ENCODE measurements around the gene LRRC4.

Gene LRRC4

GRCh38 chr7:127979728-127980126 is 51.5 kb downstream of the LRRC4 start:
- Histone ChIP-seq H4K5ac (ENCODE audit: low read length) (no peak overlapping the region), H3K23ac (ENCODE audit: low read length) (no peak overlapping the region), H3K27ac (ENCODE audit: low read depth, low read length) (no peak overlapping the region), H3K56ac (ENCODE audit: low read length) (no peak overlapping the region), H2BK5ac (ENCODE audit: low read length) (no peak overlapping the region), H3K4ac (ENCODE audit: low read depth, low read length) (no peak overlapping the region), H3K4me3 (ENCODE audit: low read length) (no peak overlapping the region), H3K4me1 (ENCODE audit: control insufficient read depth, low read depth, low read length) (no peaks in the 10 kb centered on the region), H2AK5ac (ENCODE audit: low read length) (no peak overlapping the region), H2BK15ac (replicated peaks; ENCODE audit: low read depth) (no peak overlapping the region), H3K18ac (ENCODE audit: low read length) (no peak overlapping the region), H2BK120ac (ENCODE audit: low read depth, low read length) (no peak overlapping the region), H3K79me2 (ENCODE audit: control insufficient read depth, insufficient read depth, low read length) (no peaks in the 10 kb centered on the region), H3K9ac (ENCODE audit: low read length) (no peak overlapping the region), H3K79me1 (ENCODE audit: low read length) (no peaks in the 10 kb centered on the region), H3K27me3 (ENCODE audit: insufficient read depth, low read length, poor library complexity) (no peaks in the 10 kb centered on the region), H3K4me2 (ENCODE audit: low read length) (no peak overlapping the region), H4K8ac (ENCODE audit: low read depth, low read length) (no peak overlapping the region), H3K36me3 (ENCODE audit: control insufficient read depth, insufficient read depth, low read length) (no peaks in the 10 kb centered on the region)
- DNase-seq = no peak

- Histone ChIP-seq H4K5ac (ENCODE audit: low read length) (no peak overlapping the region), H3K4me1 (ENCODE audit: control insufficient read depth, low read depth, low read length) (no peaks in the 10 kb centered on the region), H2AK5ac (ENCODE audit: low read length) (no peak overlapping the region), H3K27me3 (ENCODE audit: insufficient read depth, low read length, poor library complexity) (no peaks in the 10 kb centered on the region), H3K27ac (ENCODE audit: low read depth, low read length) (no peak overlapping the region), H3K4ac (ENCODE audit: low read depth, low read length) (no peak overlapping the region), H3K18ac (ENCODE audit: low read length) (no peak overlapping the region), H3K79me2 (ENCODE audit: control insufficient read depth, insufficient read depth, low read length) (no peaks in the 10 kb centered on the region), H3K56ac (ENCODE audit: low read length) (no peak overlapping the region), H3K9ac (ENCODE audit: low read length) (no peak overlapping the region), H4K8ac (ENCODE audit: low read depth, low read length) (no peak overlapping the region), H3K4me2 (ENCODE audit: low read length) (no peak overlapping the region), H2BK15ac (replicated peaks; ENCODE audit: low read depth) (no peak overlapping the region), H2BK5ac (ENCODE audit: low read length) (no peak overlapping the region), H3K79me1 (ENCODE audit: low read length) (no peaks in the 10 kb centered on the region), H2BK120ac (ENCODE audit: low read depth, low read length) (no peak overlapping the region), H3K36me3 (ENCODE audit: control insufficient read depth, insufficient read depth, low read length) (no peaks in the 10 kb centered on the region), H3K23ac (ENCODE audit: low read length) (no peak overlapping the region), H3K4me3 (ENCODE audit: low read length) (no peak overlapping the region)
- DNase-seq = no peak
- WGBS (ENCODE audit: extremely low coverage, insufficient coverage, low lambda C conversion rate) = no CpG with 5 or more reads among the region's 9 CpGs
Observed at GRCh38 chr7:127979113-127979727, 52.0 kb downstream of the LRRC4 start.

- H3K27ac ChIP-seq (ENCODE audit: low read depth, low read length) = no peak overlapping the region
- H3K4me1 ChIP-seq (ENCODE audit: control insufficient read depth, low read depth, low read length) = no peaks in the 10 kb centered on the region
Observed at GRCh38 chr7:127978421-127978820, 52.8 kb downstream of the LRRC4 start.

More at GRCh38 chr7:127978421-127978820, 52.8 kb downstream of the LRRC4 start:
- Histone ChIP-seq H3K79me2 (ENCODE audit: control insufficient read depth, insufficient read depth, low read length) (no peaks in the 10 kb centered on the region), H2BK5ac (ENCODE audit: low read length) (no peak overlapping the region), H3K4ac (ENCODE audit: low read depth, low read length) (no peak overlapping the region), H2AK5ac (ENCODE audit: low read length) (no peak overlapping the region), H2BK15ac (replicated peaks; ENCODE audit: low read depth) (no peak overlapping the region), H4K8ac (ENCODE audit: low read depth, low read length) (no peak overlapping the region), H3K36me3 (ENCODE audit: control insufficient read depth, insufficient read depth, low read length) (no peaks in the 10 kb centered on the region), H3K23ac (ENCODE audit: low read length) (no peak overlapping the region), H3K4me2 (ENCODE audit: low read length) (no peak overlapping the region), H3K9ac (ENCODE audit: low read length) (no peak overlapping the region), H3K4me3 (ENCODE audit: low read length) (no peak overlapping the region), H2BK120ac (ENCODE audit: low read depth, low read length) (no peak overlapping the region), H3K79me1 (ENCODE audit: low read length) (no peaks in the 10 kb centered on the region), H4K5ac (ENCODE audit: low read length) (no peak overlapping the region), H3K27me3 (ENCODE audit: insufficient read depth, low read length, poor library complexity) (no peaks in the 10 kb centered on the region), H3K18ac (ENCODE audit: low read length) (no peak overlapping the region), H3K56ac (ENCODE audit: low read length) (no peak overlapping the region)
- no CpG with 5 or more reads among the region's 4 CpGs for WGBS (ENCODE audit: extremely low coverage, insufficient coverage, low lambda C conversion rate)
- DNase-seq = no peak
